GM12892 (cell line): Measurements from ENCODE around the gene DSG2.

Experiments used
- POLR2A ChIP-seq: IDR thresholded peaks from 2 replicates; pipeline ENCODE4 v1.6.1; 2011; ENCODE audit warnings: low read depth, low read length, control low read depth
- POLR2AphosphoS5 ChIP-seq: IDR thresholded peaks from 2 replicates; pipeline ENCODE4 v1.6.1; 2011; ENCODE audit warnings: low read depth, low read length, control low read depth
- TAF1 ChIP-seq: IDR thresholded peaks from 2 replicates; pipeline ENCODE4 v1.6.1; 2011; ENCODE audit warnings: low read depth, mild to moderate bottlenecking, control low read depth, low read length, borderline replicate concordance

- no peak for TF ChIP-seq POLR2A
- no peak for TF ChIP-seq POLR2AphosphoS5
- no peak for TF ChIP-seq TAF1
These were observed 7.6 kb upstream of the DSG2 start for GRCh38 chr18:31490387-31490786.
